HG03039 (cell line): Measurements from ENCODE around the gene GALNT16.

Experiments
- ATAC-seq: cut with Tn5 transposase; IDR thresholded peaks from one replicate; pipeline ENCODE4 v1.9.1; 2021; ENCODE audit warnings: mild to moderate bottlenecking, moderate library complexity; ENCODE audit not compliant: unreplicated experiment

Gene GALNT16

DNA sequence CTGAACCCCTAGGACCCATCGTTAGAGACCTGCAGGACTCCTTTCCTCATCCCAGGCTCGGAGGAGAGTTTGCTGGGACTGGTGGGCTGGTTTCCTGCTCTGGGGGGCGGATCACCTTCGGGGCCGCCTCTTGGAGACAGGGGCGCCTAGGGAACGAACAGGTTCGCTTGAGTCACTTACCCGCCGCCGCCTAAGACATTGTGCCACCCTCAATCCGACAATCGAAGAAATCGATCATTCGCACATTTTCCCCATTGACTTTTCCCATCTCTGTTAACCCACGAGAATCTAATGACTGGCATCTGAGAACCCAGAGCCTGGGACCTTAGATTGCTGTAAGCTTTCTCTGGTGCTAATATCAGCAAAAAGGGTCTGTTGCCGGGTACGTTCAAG lies 138.9 kb downstream of the GALNT16 start:
- no peak for ATAC-seq

DNA sequence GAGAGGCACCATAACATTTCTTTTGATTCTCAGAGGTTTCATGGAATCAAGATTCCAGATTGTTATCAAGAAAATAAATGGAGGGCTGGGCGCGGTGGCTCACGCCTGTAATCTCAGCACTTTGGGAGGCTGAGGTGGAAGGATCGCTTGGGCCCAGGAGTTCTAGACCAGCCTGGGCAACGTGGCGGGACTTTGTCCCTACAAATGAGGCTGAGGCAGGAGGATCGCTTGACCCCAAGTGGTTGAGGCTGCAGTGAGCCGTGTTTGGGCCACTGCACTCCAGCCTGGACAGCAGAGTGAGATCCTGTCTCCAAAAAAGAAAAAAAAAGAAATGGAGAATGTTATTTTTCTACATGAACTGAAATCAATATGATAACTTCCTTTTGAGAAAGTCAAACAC lies 139.8 kb downstream of the GALNT16 start:
- ATAC-seq, result no peak

DNA sequence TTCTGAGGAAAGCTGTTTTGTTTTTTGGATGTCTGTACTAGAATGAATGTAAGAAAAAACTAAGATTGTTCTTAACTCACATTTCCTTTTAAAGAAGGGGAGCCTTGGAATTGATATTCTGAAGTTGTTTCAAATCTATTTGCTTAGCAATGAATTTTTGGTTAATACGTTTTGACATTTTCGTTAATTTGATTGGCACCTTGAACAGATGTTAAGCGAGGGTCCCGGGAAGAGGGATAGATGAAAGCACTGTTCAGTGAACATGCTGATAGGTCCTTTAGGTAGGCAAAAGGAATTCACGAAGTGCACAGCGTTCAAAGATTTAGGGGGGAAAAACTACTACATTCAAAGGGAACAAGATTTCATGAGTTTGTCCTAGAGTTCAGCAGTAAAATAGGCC lies 140.2 kb downstream of the GALNT16 start:
- ATAC-seq, result no peak

DNA sequence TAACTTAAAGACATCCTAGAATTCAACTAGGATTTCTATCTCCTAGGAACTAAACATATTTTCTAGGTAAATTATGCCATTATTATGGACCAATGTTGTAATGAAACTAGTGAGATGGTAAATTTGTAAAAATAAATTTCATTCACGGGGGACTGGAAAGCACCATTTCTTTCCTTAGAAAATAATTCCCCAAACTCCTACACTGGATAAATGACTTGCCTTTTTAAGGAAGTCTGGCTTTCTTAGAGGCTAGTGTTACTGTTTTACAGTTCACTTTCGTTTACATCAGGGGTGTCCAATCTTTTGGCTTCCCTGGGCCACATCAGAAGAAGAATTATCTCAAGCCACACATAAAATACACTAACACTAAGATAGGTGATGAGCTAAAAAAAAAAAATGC lies 141.9 kb downstream of the GALNT16 start:
- ATAC-seq, result no peak

DNA sequence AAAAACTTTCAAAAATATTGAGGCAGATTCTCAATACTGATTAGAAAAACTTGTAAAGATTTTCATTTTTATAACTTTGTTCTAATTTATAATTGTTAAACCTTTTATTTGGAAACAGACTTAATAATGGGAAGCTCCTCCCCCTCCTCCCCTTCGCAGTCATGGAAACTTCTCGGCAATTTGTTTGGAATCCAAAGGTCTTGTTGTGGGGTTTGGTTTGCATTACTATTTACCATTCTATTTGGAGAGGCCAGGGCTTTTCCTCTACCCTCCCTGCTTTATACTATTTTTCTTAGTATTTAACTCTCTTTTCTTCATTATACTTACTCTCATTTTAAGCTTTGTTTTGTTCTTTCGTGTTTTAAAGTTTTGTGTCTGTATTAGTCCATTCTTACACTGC lies 144.5 kb downstream of the GALNT16 start:
- no peak for ATAC-seq

DNA sequence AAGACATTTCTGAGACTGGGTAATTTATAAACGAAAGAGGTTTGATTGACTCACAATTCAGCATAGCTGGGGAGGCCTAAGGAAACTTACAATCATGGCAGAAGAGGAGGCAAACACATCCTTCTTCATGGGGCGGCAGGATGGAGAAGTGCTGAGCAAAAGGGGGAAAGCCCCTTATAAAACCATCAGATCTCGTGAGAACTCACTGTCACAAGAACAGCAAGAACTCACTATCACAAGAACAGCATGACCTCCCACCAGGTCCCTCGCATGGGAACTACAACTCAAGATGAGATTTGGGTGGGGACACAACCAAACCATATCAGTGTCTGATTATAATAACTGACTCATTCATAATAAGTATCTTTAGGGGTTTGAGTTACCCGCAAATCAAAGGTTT lies 144.9 kb downstream of the GALNT16 start:
- no peak for ATAC-seq

DNA sequence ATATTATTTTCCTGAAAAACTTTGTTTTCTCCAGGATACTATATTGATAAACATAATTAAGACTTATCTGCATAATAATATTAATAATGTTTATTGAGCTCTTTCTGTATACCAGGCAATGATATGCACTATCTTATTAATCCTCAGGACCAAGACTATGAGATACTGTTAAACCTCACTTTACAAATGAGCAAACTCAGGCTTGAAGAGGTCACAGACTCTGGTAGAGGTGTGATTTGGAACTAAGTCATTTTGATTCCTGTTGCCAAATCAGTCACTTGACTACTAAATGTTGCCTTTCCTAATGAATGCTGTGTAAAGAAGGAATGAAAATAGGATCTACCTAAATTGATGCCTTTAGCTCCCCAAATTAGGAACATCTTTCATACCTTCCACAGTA lies 145.8 kb downstream of the GALNT16 start:
- ATAC-seq, result no peak
